Measurements from ENCODE around the gene HLA-DMA.

The HLA-DMA gene

GRCh38 chr6:32908897-32909296, 44.0 kb downstream of the HLA-DMA start:
- no peak overlapping the region for H3K4me3 ChIP-seq (ENCODE audit: low read depth, low read length)
- TF ChIP-seq CTCF (IDR thresholded peaks at IDR 0.05; ENCODE audit: insufficient read depth, low read length, missing control alignments): no peak
- POLR2A ChIA-PET: no interaction called here
- CTCF ChIA-PET: interaction anchor here (2.7 to 6.0 kb wide), 2 partner anchors 25 to 75 kb away, joined by 9 to 39 read pairs; no protein-coding TSS in a partner anchor
- no peak for DNase-seq (ENCODE audit: low read depth, low spot score)

DNA sequence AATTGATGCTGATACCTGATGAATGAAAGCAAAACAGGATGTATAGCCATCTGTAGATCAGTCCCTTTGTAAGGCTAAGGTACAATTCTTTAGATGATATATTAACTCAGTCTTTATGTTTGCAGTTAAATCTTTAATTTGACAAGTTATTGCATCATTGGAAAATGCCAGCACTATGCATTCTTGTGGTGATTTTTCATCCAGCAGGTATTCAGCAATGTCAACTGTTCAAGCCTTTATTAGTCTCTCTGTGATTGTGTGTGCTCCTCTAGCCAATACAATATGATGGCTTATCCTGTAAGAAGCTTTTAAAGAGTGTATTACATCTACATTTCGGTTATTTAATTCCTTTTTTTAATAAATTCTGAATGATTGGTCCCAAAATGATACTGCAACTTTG, 46.4 kb downstream of the HLA-DMA start:
- DNase-seq (ENCODE audit: low read depth, low spot score): no peak
- CTCF ChIA-PET: interaction anchor here (1.4 to 6.0 kb wide), 4 partner anchors 21 to 78 kb away, joined by 3 to 39 read pairs (median 6); no protein-coding TSS in a partner anchor
- POLR2A ChIA-PET: no interaction called here
- H3K4me3 ChIP-seq (ENCODE audit: low read depth, low read length): no peak overlapping the region
- TF ChIP-seq CTCF (IDR thresholded peaks at IDR 0.05; ENCODE audit: insufficient read depth, low read length, missing control alignments): no peak

DNA sequence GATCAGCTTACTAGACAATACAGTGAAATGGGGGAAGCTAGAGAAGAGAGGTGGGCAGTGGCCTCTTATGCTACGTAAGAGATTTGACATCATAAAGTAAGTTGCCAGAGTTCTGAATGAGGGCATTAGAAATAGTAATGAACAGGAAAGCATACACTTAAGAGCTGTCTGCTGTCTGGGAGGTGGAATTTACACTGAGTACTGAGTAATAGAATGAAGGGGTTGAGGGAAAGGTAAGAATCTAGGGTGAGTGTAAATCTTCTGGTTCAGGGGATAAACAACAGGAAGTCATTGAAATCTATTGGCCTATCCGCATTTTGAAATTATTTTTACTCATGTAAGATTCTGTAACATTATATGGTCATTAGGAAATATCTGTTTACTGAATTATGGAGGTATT, 47.8 kb downstream of the HLA-DMA start:
- H3K4me3 ChIP-seq (ENCODE audit: low read depth, low read length): no peak overlapping the region
- no peak for TF ChIP-seq CTCF (IDR thresholded peaks at IDR 0.05; ENCODE audit: insufficient read depth, low read length, missing control alignments)
- DNase-seq (ENCODE audit: low read depth, low spot score): no peak
- ChIA-PET CTCF (interaction anchor here (0.6 to 6.0 kb wide), 11 partner anchors 8 to 80 kb away, joined by 3 to 39 read pairs (median 8); partner anchors contain the start of genes HLA-DMA and TAP2), POLR2A (interaction anchor here (0.6 to 1.6 kb wide), 2 partner anchors 66 to 67 kb away, joined by 3 to 5 read pairs; no protein-coding TSS in a partner anchor)

DNA sequence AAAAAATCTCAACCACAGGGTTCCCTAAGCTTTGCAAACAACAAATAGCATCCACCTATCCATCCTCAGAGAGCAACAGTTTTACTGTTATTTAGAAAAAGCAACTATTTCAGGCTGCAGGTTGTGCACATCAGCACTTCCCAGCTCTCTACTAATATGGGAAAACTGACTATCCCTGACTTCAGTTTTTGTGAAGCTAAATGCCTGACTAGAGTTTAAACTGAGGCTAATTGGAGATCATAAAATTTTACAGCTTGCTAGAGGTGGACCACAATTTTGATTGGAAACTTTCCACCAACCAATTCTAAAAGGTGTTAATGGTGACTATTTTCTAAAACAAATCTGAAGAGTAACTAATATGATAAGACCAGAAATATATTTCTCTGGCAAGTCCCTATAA, 48.9 kb downstream of the HLA-DMA start:
- ChIA-PET POLR2A (interaction anchor here (1.6 kb wide), 1 partner anchor 68 kb away, joined by 5 read pairs; no protein-coding TSS in a partner anchor), CTCF (interaction anchor here (0.9 to 6.0 kb wide), 10 partner anchors 9 to 65 kb away, joined by 3 to 39 read pairs (median 8); partner anchors contain the start of genes HLA-DMA and TAP2)
- H3K4me3 ChIP-seq (ENCODE audit: low read depth, low read length): no peak overlapping the region
- no peak for DNase-seq (ENCODE audit: low read depth, low spot score)
- no peak for TF ChIP-seq CTCF (IDR thresholded peaks at IDR 0.05; ENCODE audit: insufficient read depth, low read length, missing control alignments)
